NCI-H2107 treated with DMSO at 0.1 percent for 48 hours (cell line): ENCODE data around the gene CNN2.

Source experiments
- DNase-seq: peaks from one replicate; lab custom pipeline; 2025; ENCODE audit not compliant: unreplicated experiment; lab: John Stamatoyannopoulos, UW

CNN2 gene

GRCh38 chr19:1080360-1081161 is 54.2 kb downstream of the CNN2 start:
- DNase-seq, result no peak

GRCh38 chr19:1081301-1082164 is 55.1 kb downstream of the CNN2 start:
- no peak for DNase-seq

GRCh38 chr19:1082165-1082927 is 55.9 kb downstream of the CNN2 start:
- DNase-seq, result peak; percentile 28

GRCh38 chr19:1082928-1083816 is 56.8 kb downstream of the CNN2 start:
- DNase-seq, result no peak

GRCh38 chr19:1084024-1084868 is 57.8 kb downstream of the CNN2 start:
- DNase-seq, result no peak

GRCh38 chr19:1085053-1085658 is 58.7 kb downstream of the CNN2 start:
- no peak for DNase-seq

GRCh38 chr19:1085676-1086442 is 59.5 kb downstream of the CNN2 start:
- DNase-seq, result no peak

- no peak for DNase-seq
Measured at GRCh38 chr19:1086613-1087012, 60.2 kb downstream of the CNN2 start.

GRCh38 chr19:1087813-1088415 is 61.5 kb downstream of the CNN2 start:
- DNase-seq, result no peak

GRCh38 chr19:1088416-1089010 is 62.1 kb downstream of the CNN2 start:
- DNase-seq, result no peak
